ENCODE results near the gene BACH2.

GRCh38 chr6:89930789-89931188 lies 365.9 kb downstream of the BACH2 start:
- TF ChIP-seq CTCF (IDR thresholded peaks at IDR 0.05) (no peak), POLR2A (IDR thresholded peaks at IDR 0.05; ENCODE audit: low read depth) (no peak), POLR2AphosphoS5 (IDR thresholded peaks at IDR 0.05) (no peak)
